ENCODE results near the gene CABP4.

The CABP4 gene

DNA sequence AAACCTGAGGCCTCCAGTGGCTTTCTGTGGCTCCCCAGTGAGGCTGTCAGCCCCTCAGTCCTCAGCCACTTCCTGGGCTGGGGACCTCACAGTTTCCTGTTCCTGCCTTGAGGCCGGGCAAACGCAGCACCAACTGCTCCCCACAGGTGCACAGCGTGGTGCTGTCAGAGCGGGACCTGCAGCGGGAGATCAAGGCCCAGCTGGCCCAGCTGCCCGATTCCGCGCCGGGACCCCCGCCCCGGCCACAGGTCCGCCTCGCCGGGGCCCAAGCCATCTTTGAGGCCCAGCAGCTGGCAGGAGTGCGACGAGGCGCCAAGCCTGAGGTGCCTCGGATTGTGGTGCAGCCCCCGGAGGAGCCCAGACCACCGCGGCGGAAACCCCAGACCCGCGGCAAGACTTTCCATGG, 45.9 kb upstream of the CABP4 start:
- no peak overlapping the region for H3K27ac ChIP-seq
- TF ChIP-seq CTCF (IDR thresholded peaks at IDR 0.05) (no peak), ZFX (IDR thresholded peaks at IDR 0.05; ENCODE audit: borderline replicate concordance) (no peak)

DNA sequence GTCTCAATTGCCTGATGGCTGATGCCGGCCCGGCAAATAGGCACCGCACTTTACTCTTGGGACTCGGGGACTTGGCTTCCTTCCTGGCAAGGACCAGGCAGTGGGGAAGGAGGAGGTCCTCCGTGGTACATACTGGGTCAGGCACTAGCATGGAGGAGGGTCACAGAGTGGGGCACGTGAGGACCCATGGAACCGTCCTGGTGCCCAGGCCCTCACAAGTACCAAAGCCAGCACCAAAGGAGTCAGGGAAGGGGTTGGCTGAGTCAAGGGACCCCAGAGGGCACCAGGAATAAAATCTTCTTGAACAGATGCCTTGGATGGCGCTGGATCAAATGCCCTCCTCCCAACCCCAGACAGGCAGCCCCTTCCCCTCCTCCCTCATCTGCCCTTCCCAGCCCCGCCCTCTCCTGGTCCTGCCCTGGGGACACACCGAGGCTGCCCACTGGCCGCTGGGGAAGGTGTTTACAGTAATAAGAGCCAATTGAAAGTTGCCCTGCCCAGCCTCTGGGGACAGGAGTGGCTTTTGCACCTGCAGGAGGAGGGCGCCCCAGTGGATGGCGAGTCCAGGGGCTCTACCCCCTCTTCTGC, 45.3 kb upstream of the CABP4 start:
- TF ChIP-seq ZFX (IDR thresholded peaks at IDR 0.05; ENCODE audit: borderline replicate concordance) (no peak), CTCF (IDR thresholded peaks at IDR 0.05) (0 out of 2 replicates have a peak, but pooled peaks have one; percentile 16)
- H3K27ac ChIP-seq = no peak overlapping the region

- TF ChIP-seq CTCF (IDR thresholded peaks at IDR 0.05) = no peak
- TF ChIP-seq ZFX (IDR thresholded peaks at IDR 0.05; ENCODE audit: borderline replicate concordance) = no peak
- no peak overlapping the region for H3K27ac ChIP-seq
Observed at GRCh38 chr11:67410369-67410831, 44.8 kb upstream of the CABP4 start.

DNA sequence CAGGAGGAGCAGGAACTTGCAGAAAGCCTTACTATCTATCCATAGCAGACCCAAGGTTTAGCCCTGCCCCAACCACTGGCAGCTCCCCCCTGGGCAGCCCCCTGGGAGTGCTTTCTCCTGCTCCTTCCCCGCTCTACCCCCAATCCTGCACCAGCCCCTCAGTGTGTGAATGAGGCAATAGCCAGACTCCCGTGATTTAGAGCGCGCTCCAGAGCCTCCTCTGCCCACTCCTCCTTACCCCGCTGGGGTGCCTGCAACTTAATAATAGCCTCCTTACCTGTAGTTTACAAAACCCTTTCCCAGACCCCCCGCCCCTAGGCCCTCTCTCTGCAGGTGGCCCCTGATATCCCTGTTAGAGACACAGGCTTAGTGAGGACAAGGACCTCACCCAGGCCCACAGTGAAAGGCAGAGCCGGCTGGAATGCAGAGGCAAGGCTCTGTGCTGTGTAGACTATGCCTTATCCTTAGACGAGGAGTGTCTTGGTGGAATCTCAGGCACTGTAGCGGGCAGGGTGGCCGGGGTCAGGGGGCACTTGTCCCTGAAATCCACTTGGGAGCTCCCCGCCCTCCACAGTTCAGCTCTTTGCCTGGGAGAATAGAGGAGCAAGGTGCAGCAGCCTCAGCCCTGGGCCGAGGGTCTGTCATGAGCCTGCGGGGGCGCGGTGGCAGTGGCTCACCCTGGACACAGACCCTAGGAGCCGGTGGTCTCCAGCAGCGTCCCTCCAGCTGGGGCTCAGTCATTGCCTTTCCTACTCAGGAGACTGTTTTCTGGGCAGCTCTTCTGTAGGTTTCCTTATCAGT, 44.0 kb upstream of the CABP4 start:
- H3K27ac ChIP-seq = no peak overlapping the region
- TF ChIP-seq CTCF (IDR thresholded peaks at IDR 0.05) (no peak), ZFX (IDR thresholded peaks at IDR 0.05; ENCODE audit: borderline replicate concordance) (no peak)

GRCh38 chr11:67411785-67412152, 43.4 kb upstream of the CABP4 start:
- H3K27ac ChIP-seq = no peak overlapping the region
- no peak for TF ChIP-seq ZFX (IDR thresholded peaks at IDR 0.05; ENCODE audit: borderline replicate concordance)
- TF ChIP-seq CTCF (IDR thresholded peaks at IDR 0.05) = no peak

GRCh38 chr11:67412495-67413179, 42.5 kb upstream of the CABP4 start:
- TF ChIP-seq ZFX (IDR thresholded peaks at IDR 0.05; ENCODE audit: borderline replicate concordance) = no peak
- no peak overlapping the region for H3K27ac ChIP-seq

DNA sequence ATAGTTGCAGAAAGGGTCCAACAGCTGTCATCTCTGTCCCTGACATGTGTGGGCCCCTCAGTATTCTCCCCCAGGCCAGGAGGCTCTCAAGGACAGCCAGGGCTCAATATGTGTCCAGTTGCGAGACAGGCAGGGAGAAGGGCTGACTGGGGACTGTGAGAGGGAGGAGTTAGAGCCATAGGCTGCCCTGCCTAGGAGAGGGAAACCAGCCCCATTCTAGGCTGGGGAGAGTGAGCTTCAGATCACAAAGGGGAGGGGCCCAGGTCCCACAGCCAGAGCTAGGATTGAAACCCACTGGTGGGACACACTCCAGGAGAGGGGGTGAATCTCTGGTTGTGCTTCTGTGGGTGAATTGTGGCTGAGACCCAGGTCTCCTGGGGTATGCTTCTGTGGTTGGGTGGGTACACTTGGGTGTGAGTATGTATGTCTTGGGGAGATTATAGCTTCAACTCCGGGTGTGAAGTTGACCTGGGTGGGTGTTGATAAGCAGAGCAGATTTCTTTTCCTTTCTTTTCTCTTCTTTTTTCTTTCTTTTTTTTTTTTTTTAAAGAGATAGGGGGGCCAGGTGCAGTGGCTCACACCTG, 41.8 kb upstream of the CABP4 start:
- TF ChIP-seq CTCF (IDR thresholded peaks at IDR 0.05) (no peak), ZFX (IDR thresholded peaks at IDR 0.05; ENCODE audit: borderline replicate concordance) (no peak)

More for the DNA sequence above, 41.8 kb upstream of the CABP4 start:
- no peak overlapping the region for H3K27ac ChIP-seq
